Posterior cingulate gyrus (tissue), 11 donors: Measurements from ENCODE around the gene MAST2.
"Not testable (repeated sequence)": the region's sequence is repeated elsewhere in the genome, so short reads cannot be mapped to it uniquely, and the experiment has no call there.

Experiments
- DNase-seq, 10 donors: peaks; one replicate each; pipeline versions ENCODE4 v3.0.0 to v3.0.0-alpha.2; 2020 to 2021; ENCODE audit warnings: mixed read lengths in 3 of 10
- intact Hi-C: fragments of 100-400 bp; cut with DNase I; formaldehyde crosslinking; loops from one replicate; pipeline ENCODE4 v1.15.1; 2023

The MAST2 gene

DNA sequence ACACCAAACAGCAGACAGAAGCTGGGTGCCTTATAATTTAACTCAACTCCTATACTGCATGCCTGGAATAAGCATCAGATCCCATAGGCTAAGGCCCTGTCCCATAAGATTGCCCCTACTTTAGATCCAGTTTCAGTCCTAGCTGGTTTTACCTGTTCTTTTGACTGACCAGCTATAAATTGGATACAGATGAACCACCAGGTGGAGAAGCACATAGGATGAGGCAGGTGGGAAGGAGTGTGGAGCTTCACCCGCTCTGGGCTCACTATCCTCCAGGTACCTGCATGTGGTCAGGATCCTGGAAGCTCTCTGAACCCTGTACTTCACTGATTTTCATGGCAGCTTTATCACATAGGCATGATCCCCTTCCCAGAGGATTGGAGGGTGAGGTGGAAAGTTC, 51.3 kb downstream of the MAST2 start:
- no peak for DNase-seq
- intact Hi-C loops, result no loop called here

- intact Hi-C loops, result no loop called here
- DNase-seq, result no peak
These were observed 53.8 kb downstream of the MAST2 start for GRCh38 chr1:45857101-45857700.

DNA sequence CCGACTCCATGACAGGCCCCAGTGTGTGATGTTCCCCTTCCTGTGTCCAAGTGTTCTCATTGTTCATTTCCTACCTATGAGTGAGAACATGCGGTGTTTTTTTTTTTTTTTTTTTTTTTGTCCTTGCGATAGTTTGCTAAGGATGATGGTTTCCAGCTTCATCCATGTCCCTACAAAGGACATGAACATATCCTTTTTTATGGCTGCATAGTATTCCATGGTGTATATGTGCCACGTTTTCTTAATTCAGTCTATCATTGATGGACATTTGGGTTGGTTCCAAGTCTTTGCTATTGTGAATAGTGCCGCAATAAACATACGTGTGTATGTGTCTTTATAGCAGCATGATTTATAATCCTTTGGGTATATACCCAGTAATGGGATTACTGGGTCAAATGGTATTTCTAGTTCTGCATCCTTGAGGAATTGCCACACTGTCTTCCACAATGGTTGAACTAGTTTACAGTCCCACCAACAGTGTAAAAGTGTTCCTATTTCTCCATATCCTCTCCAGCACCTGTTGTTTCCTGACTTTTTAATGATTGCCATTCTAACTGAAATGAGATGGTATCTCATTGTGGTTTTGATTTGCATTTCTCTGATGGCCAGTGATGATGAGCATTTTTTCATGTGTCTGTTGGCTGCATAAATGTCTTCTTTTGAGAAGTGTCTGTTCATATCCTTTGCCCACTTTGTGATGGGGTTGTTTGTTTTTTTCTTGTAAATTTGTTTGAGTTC, 54.5 kb downstream of the MAST2 start:
- intact Hi-C loops, DNase-seq: not testable (repeated sequence)

- intact Hi-C loops, result no loop called here
- DNase-seq, result no peak
These were observed 55.8 kb downstream of the MAST2 start for GRCh38 chr1:45859221-45859620.

GRCh38 chr1:45862008-45862407, 58.6 kb downstream of the MAST2 start:
- intact Hi-C loops, result no loop called here
- DNase-seq, result no peak

GRCh38 chr1:45863218-45863617, 59.8 kb downstream of the MAST2 start:
- no peak for DNase-seq
- intact Hi-C loops, result no loop called here

- DNase-seq, result no peak
- intact Hi-C loops, result no loop called here
These were observed 61.0 kb downstream of the MAST2 start for GRCh38 chr1:45864167-45865106.

DNA sequence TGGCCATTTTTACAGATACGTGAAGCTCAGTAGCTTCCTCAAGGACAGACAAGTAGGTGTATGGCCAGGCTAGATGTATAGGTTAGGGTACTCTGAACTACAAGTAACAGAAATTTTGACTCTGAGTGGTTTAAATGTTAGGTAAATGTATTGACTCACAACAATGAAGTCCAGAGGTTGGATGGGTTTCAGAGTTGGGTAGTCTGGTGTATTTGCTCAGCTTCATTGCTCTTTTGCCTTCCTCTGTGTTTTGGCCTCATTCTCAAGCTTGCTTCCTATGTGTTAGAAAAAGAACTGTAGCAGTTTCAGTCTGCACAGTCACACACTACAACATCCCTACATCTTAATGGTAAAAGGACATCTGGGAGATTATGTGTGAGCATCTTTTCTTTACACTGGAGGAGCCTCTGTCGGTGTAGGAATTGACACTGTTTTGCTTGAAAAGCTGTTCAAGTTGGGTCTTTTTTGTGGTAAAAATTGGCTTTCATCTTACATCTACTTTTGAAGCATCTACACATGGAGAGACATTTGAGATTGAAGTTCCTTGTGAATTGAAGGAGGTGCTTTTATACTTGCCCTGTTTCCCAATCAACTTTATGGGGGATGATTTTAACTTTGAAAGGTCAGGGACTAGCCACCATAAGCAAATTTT, 64.4 kb downstream of the MAST2 start:
- no peak for DNase-seq
- intact Hi-C loops, result no loop called here

DNA sequence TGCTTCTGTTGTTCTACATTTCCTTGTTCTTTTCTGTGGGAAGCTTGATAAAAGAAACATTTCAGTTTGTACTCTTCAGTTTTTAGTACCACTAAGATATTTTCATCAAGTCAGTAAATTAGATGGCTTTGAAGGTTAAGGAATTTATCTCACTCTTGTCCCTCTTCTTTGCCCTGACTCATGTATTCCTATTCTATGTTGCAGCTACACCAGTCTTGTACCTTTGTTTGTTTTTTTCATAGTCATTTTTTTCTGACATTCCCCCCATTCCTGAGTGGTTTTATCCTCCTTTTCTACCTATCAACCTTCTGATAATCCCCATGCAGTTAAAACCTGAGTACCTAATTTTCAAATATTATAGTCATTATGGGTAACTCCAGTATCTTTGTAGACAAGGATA, 65.4 kb downstream of the MAST2 start:
- intact Hi-C loops, result no loop called here
- DNase-seq, result no peak

- no peak for DNase-seq
- intact Hi-C loops, result no loop called here
These were observed 67.1 kb downstream of the MAST2 start for GRCh38 chr1:45870500-45870899.

DNA sequence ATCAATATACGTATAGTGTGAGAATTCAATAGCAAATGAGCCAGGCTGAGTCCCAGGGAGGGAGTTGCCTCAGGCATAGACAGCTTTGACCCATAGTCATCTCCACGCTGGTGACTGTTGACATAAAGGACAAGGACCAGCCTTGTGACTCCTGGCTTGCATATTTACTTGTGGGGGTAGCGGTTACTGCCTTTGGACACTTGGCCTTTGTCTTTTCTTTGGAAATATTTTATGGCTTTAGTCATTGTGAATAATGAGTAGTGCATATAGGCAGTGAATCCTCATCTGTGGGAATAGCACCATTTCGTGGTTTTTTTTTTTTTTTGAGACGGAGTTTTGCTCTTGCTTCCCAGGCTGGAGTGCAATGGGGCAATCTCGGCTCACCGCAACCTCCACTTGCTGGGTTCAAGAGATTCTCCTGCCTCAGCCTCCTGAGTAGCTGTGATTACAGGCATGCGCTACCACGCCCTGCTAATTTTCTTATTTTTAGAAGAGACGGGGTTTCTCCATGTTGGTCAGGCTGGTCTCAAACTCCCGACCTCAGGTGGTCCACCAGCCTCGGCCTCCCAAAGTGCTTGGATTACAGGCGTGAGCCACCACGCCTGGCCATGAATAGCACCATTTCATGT, 68.9 kb downstream of the MAST2 start:
- intact Hi-C loops, DNase-seq: not testable (repeated sequence)

DNA sequence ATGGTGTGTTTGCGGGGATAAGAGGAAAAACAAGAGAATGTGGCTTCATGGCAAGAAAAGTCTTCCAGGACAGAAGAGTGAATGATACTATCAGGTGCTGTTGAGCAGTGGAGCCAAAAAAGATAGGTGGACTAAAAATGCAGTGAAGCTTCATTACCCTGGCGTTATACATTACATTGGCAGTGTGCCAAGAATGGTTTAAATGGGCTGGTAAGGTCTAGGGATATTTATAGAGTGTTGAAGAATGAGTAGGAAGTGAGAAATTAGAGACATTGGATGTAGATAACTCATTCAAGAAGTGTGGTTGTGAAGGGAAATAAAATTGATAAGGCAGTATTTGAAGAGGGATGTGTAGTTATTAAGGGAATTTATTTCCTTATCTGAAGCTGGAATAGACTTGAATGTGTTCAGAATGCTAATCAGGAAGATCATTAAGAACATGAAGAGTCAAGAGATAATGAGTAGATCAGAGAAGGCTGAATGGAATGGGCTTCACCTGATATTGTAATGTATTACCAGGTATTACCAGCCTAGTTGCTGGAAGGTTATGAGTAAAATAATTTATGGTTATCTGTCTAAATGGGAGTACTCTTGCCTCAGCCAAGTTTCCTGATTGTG, 72.7 kb downstream of the MAST2 start:
- no peak for DNase-seq
- intact Hi-C loops, result no loop called here

DNA sequence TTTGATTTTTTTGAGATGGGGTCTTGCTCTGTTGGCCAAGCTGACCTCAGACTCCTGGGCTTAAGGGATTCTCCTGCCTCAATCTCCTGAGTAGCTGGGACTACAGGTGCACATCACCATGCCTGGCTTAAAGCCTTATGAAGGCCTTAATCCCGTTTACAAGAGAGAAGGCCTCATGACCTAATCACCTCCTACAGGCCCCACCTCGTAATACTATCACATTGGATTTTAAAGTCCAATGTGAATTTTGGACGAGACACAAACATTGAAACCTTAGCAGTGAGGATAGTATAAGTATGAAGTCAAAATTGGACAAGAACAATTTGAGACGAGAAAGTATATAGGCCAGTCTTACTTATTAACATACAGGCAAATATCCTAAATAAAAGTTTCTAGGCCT, 73.9 kb downstream of the MAST2 start:
- DNase-seq, result no peak
- intact Hi-C loops, result no loop called here

DNA sequence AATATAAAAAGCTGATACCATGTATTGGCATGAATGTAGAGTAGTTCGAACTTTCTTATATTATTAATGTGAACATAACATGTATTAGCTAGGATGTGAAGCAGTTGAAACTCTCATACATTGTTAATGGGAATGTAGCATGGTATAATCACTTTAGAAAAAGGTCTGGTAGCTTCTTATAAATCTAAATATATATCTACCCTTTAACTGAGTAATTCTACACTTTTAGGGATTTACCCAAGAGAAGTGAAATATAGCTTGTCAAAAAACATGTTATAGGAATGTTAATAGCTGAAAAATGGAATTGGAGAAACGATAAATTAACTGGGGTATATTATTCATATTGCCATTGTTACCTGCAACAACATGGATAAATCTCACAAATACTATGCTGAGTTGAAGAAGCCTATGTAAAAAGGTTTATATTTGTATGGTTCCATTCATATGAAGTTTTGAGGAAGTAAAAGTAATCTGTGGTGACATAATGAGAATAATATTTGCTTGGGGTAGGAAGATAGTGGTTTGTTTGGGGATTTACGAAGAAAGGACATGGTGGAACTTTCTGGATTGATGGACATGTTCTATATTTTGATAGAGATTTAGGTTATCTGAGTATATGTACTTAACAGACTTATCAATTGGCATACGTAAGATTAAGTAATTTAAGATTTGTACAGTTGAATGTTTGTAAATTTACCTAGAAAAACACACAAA, 76.6 kb downstream of the MAST2 start:
- intact Hi-C loops, result no loop called here
- no peak for DNase-seq

GRCh38 chr1:45880930-45881329, 77.5 kb downstream of the MAST2 start:
- intact Hi-C loops, result no loop called here

DNA sequence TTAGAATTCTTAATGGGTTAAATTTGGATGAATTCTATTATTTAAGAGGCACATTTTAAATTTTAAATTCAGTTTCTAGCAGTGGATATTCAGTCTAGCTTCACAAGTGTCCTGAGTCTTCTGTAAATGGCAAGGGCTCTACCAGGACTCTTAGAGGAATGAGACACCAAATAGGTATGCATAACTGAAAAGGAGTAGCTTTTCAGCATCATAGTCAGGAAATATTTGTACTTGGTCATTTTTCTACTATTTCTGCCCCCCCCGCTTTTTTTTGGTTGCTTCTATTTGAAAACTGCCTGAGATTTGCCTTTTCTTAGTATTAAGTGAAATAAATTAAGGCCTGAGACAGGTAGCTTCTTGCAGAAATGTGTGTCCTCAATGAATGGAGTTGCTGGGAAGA, 80.2 kb downstream of the MAST2 start:
- no peak for DNase-seq
- intact Hi-C loops, result no loop called here

More at GRCh38 chr1:45880930-45881329, 77.5 kb downstream of the MAST2 start:
- no peak for DNase-seq

DNA sequence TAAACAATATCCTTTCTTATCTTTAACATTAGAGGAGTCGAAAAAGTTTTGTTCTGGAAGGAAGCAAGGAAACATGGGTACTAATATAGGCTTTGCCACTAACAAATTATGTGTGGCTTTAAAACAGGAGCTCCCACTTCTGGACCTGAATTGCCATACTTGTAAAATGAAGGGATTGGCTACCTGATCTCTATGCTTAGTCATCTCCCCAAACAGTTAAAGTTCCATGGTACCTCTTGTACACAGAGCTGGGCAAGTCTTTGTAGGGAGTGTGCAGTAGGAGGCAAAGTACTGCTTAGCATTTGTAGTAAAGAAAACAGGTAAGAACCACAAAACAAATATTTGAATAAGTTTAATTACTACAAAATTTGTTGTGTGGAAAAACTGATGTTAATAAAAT, 81.3 kb downstream of the MAST2 start:
- intact Hi-C loops, result no loop called here
- DNase-seq, result no peak

GRCh38 chr1:45886229-45886628, 82.8 kb downstream of the MAST2 start:
- intact Hi-C loops, result no loop called here
- no peak for DNase-seq

- intact Hi-C loops, result no loop called here
- DNase-seq, result no peak
These were observed 83.9 kb downstream of the MAST2 start for GRCh38 chr1:45887156-45887842.
